Suprapubic skin (tissue), 3 donors: ENCODE measurements around the gene C12orf42.

Experiments
- CTCF ChIP-seq, 2 donors: fragments of 200-600 bp in 1 of 2; fragments of 450-650 bp in 1 of 2; sonication (generic) in 1 of 2; IDR thresholded peaks; one replicate each; pipeline ENCODE4 v1.5.1; 2016 to 2019; ENCODE audit warnings: antibody characterized with exemption in 2 of 2, mild to moderate bottlenecking in 1 of 2, moderate library complexity in 1 of 2
- EP300 ChIP-seq: sonication (generic); formaldehyde crosslinking; IDR thresholded peaks from one replicate; pipeline ENCODE4 v1.6.1; 2017; ENCODE audit warnings: antibody characterized with exemption
- POLR2A ChIP-seq, 2 donors: fragments of 450-650 bp; IDR thresholded peaks; one replicate each; pipeline ENCODE4 v1.6.1; 2017; ENCODE audit warnings: antibody characterized with exemption in 2 of 2, mild to moderate bottlenecking in 2 of 2, moderate library complexity in 2 of 2

DNA sequence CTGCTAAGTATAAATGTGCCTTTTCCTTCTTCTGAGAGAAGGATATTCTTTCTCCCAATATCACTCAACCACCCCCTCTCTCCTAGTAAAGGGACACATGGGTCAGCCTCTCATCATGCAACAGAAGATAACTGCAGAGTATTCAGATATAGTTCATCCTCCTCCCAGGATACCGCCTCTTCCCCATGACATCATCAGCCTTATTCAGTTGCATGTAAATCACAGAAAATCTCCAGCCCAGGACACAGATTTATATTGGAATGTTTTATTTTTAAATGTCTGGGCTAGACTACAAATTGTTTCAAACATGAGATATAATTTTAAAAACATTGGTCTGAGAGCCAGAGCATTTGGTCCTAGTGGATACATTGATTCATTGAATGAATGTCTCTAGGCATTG is 178.5 kb downstream of the C12orf42 start:
- TF ChIP-seq POLR2A (IDR thresholded peaks at IDR 0.05) (no peak), CTCF (IDR thresholded peaks at IDR 0.05) (no peak), EP300 (no peak)
